GM23338 (cell line): ENCODE measurements around the gene CRTC1. TPM values are rescaled to one million over a fixed set of nuclear protein-coding genes. Genes with fewer than 3 reads are reported as not detected.

ENCODE experiments used
- ATAC-seq: fragments of 200-7000 bp; cut with Tn5 transposase; 3 replicates; pipeline ENCODE4 v1.9.1; 2020
- DNase-seq: peaks from one replicate; pipeline ENCODE4 v3.0.0-alpha.2; 2015; ENCODE audit warnings: low spot score
- H2AFZ ChIP-seq: fragments of 200-600 bp; sonication (generic); 2 replicates; pipeline ENCODE4 v1.8.0; 2016; ENCODE audit warnings: antibody characterized with exemption, mild to moderate bottlenecking, moderate library complexity
- H3F3A ChIP-seq: fragments of 200-600 bp; sonication (generic); replicated peaks from 2 replicates; pipeline ENCODE4 v1.8.0; 2017; ENCODE audit warnings: antibody characterized with exemption, mixed run types, low read depth
- H3K27ac ChIP-seq: fragments of 200-600 bp; sonication (generic); 2 replicates; pipeline ENCODE4 v1.6.1; 2016; ENCODE audit warnings: low read depth
- H3K27me3 ChIP-seq: fragments of 200-600 bp; sonication (generic); 2 replicates; pipeline ENCODE4 v1.8.0; 2016; ENCODE audit warnings: mild to moderate bottlenecking, mixed run types, moderate library complexity; ENCODE audit not compliant: insufficient read depth
- H3K36me3 ChIP-seq: fragments of 200-600 bp; sonication (generic); 2 replicates; pipeline ENCODE4 v1.8.0; 2016; ENCODE audit warnings: mild to moderate bottlenecking; ENCODE audit not compliant: insufficient read depth
- H3K4me1 ChIP-seq: fragments of 200-600 bp; sonication (generic); 2 replicates; pipeline ENCODE4 v1.8.0; 2016; ENCODE audit warnings: mild to moderate bottlenecking, moderate library complexity; ENCODE audit not compliant: insufficient read depth
- H3K4me2 ChIP-seq: fragments of 200-600 bp; sonication (generic); 2 replicates; pipeline ENCODE4 v1.7.1; 2017; ENCODE audit warnings: mixed run types
- H3K4me3 ChIP-seq: fragments of 200-600 bp; sonication (generic); 2 replicates; pipeline ENCODE4 v1.6.1; 2016; ENCODE audit warnings: mixed run types
- H3K79me2 ChIP-seq: fragments of 200-600 bp; sonication (generic); replicated peaks from 2 replicates; pipeline ENCODE4 v1.8.0; 2017; ENCODE audit warnings: mild to moderate bottlenecking; ENCODE audit not compliant: insufficient read depth
- H3K9me2 ChIP-seq: fragments of 200-600 bp; sonication (generic); 2 replicates; pipeline ENCODE4 v1.8.0; 2017; ENCODE audit not compliant: insufficient read depth
- H4K20me1 ChIP-seq: fragments of 200-600 bp; sonication (generic); replicated peaks from 2 replicates; pipeline ENCODE4 v1.8.0; 2017; ENCODE audit warnings: mild to moderate bottlenecking; ENCODE audit not compliant: insufficient read depth
- H3K27ac Mint-ChIP-seq: 2 replicates; pipeline ENCODE4 v1.8.0; 2020; ENCODE audit warnings: inconsistent platforms, mild to moderate bottlenecking, moderate library complexity, mixed read lengths
- H3K27me3 Mint-ChIP-seq: 3 replicates; pipeline ENCODE4 v1.8.0; 2022; ENCODE audit warnings: low read depth, mild to moderate bottlenecking, moderate library complexity, mixed read lengths, inconsistent platforms; ENCODE audit not compliant: insufficient read depth, poor library complexity
- H3K36me3 Mint-ChIP-seq: 3 replicates; pipeline ENCODE4 v1.8.0; 2021; ENCODE audit warnings: low read depth, mild to moderate bottlenecking, inconsistent platforms, moderate library complexity, mixed read lengths
- H3K4me1 Mint-ChIP-seq: 3 replicates; pipeline ENCODE4 v1.8.0; 2020; ENCODE audit warnings: mild to moderate bottlenecking, inconsistent platforms, mixed read lengths
- H3K4me3 Mint-ChIP-seq: 3 replicates; pipeline ENCODE4 v1.8.0; 2021; ENCODE audit warnings: moderate library complexity, mild to moderate bottlenecking, inconsistent platforms, mixed read lengths
- H3K9me3 Mint-ChIP-seq: 3 replicates; pipeline ENCODE4 v1.8.0; 2020; ENCODE audit warnings: moderate library complexity, mild to moderate bottlenecking, inconsistent platforms, mixed read lengths
- EZH2phosphoT487 ChIP-seq: fragments of 200-600 bp; sonication (generic); IDR thresholded peaks from one replicate; pipeline ENCODE4 v1.8.1; 2018; ENCODE audit warnings: antibody characterized with exemption; ENCODE audit not compliant: unreplicated experiment
- NANOG ChIP-seq: IDR thresholded peaks from 2 replicates; pipeline ENCODE4 v1.6.1; 2016; ENCODE audit warnings: antibody characterized with exemption, borderline replicate concordance
- POLR2AphosphoS5 ChIP-seq: IDR thresholded peaks from 2 replicates; pipeline ENCODE4 v1.6.1; 2016; ENCODE audit warnings: antibody characterized with exemption, low read depth
- ZNF114 ChIP-seq: fragments of 250-450 bp; sonication (Bioruptor Pico); IDR thresholded peaks from 2 replicates; pipeline ENCODE4 v1.5.0; 2020; ENCODE audit warnings: mild to moderate bottlenecking, moderate library complexity
- ZNF331 ChIP-seq: fragments of 250-450 bp; sonication (Bioruptor Pico); IDR thresholded peaks from 2 replicates; pipeline ENCODE4 v1.5.0; 2020; ENCODE audit warnings: low read depth, mild to moderate bottlenecking, moderate library complexity
- polyA plus RNA-seq: library from polyadenylated mRNA; unstranded; fragments of >200 nt; fragmentation: Nextera tagmentation; extraction: Ambion mirVana; gene quantifications from 2 replicates; pipeline ENCODE4 v1.2.1, GENCODE V29; 2016
- total RNA-seq: library from RNA; depleted of rRNA; stranded (reverse); fragments of >200 nt; shearing (Covaris generic); gene quantifications from 2 replicates; pipeline ENCODE4 v1.2.3, GENCODE V29; 2014
- TF ChIP-seq, protein P1 (sequence below): IDR thresholded peaks from one replicate; pipeline ENCODE4 v1.6.1; 2018; ENCODE audit warnings: antibody characterized with exemption; ENCODE audit not compliant: unreplicated experiment
- TF ChIP-seq, protein P2 (sequence below), 2 experiments: fragments of 200-600 bp in 1 of 2; sonication (generic) in 1 of 2; conservative IDR thresholded peaks; 2 replicates each; pipeline versions ENCODE4 v1.5.1 to v1.6.1; 2016 to 2017; ENCODE audit warnings: antibody characterized with exemption in 2 of 2, low read depth in 2 of 2, mild to moderate bottlenecking in 2 of 2, moderate library complexity in 1 of 2

CRTC1 gene
- total and polyA plus RNA-seq, 2 experiments from 2014 or later, result 5.4 to 8.4 TPM

DNA sequence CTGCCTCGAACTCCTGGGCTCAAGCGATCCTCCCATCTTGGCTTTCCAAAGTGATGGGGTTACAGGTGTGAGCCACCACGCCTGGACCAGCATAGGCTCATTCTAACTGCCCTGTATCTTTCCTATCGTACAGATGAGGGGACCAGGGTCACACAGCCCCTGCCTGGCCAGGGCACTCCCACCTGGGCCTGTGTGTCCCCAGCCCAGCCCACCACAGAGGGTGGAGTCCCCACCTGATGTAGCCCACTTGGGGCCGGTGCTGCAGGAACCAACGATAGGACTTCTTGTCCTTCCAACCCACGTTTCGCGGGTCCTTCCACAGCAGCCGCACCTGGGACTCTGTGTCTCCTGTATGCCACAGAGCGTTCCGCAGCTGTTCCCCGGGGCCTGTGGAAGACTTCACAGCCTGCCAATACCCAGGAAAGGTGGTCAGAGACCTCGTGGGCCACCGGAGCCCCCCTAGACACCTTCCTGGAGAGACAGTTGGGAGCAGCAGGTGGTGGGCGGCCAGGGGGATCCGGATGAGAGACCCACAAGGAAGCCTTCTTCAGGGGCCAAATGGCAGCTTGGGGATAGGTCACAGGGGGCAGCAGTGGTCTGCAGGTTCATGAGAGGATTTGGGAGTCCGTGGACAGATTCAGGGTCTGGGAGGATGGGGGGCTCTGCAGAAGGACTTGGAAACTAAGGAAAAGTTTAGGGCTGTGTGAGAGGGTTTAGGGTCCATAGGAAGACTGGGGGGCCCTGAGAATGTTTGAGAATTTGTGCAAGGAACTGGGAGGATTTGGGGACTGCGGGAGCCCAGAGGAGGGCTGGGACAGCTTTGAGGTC, 100.7 kb downstream of the CRTC1 start:
- peaks cover 10% of the 10 kb centered on the region; the same call in 2 of the 3 replicates for H3K4me1 Mint-ChIP-seq

DNA sequence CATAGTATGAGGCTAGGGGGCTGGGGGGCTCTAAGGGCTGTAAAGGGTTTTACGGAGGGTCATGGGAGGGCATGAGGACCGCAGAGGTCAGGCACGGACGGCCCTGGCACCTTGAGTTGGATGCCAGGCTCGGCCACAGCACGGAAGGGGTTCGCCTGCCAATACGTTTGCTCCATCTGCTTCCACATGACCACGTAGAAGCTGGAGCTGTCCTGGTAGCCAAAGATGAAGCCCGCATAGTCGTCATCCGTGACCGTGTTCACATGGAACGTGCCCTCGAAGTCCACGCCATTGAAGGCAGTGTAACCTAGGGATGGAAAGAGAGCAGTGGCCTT, 101.3 kb downstream of the CRTC1 start:
- DNase-seq, result no peak
- Histone ChIP-seq H3K27ac (no peak overlapping the region), H3K9me2 (no peaks in the 10 kb centered on the region), H2AFZ (no peak overlapping the region), H3K36me3 (no peaks in the 10 kb centered on the region), H3F3A (0 out of 2 replicates have a peak, but pooled peaks cover 6% of the 10 kb centered on the region), H3K4me2 (0 out of 2 replicates have a peak overlapping the region, but pooled peaks have one; percentile 48), H3K79me2 (no peaks in the 10 kb centered on the region), H3K4me1 (peaks cover 4% of the 10 kb centered on the region; the same call in 1 of the 2 replicates), H3K4me3 (no peak overlapping the region), H4K20me1 (peaks cover 9% of the 10 kb centered on the region), H3K27me3 (peaks cover 96% of the 10 kb centered on the region)
- H3K27ac Mint-ChIP-seq, result no peak overlapping the region
- peak overlapping the region; percentile 2; the same call in 1 of the 3 replicates for H3K4me3 Mint-ChIP-seq
- H3K4me1 Mint-ChIP-seq, result peaks cover 12% of the 10 kb centered on the region
- H3K36me3 Mint-ChIP-seq, result no peaks in the 10 kb centered on the region; the same call in 2 of the 3 replicates
- H3K27me3 Mint-ChIP-seq, result peaks cover 81% of the 10 kb centered on the region
- peaks cover 7% of the 10 kb centered on the region for H3K9me3 Mint-ChIP-seq
- no peak for ATAC-seq
- TF ChIP-seq ZNF331 (CRISPR knock-in tag) (no peak), ZNF114 (no peak), NANOG (no peak), EZH2phosphoT487 (no peak)
- TF ChIP-seq, protein P1, sequence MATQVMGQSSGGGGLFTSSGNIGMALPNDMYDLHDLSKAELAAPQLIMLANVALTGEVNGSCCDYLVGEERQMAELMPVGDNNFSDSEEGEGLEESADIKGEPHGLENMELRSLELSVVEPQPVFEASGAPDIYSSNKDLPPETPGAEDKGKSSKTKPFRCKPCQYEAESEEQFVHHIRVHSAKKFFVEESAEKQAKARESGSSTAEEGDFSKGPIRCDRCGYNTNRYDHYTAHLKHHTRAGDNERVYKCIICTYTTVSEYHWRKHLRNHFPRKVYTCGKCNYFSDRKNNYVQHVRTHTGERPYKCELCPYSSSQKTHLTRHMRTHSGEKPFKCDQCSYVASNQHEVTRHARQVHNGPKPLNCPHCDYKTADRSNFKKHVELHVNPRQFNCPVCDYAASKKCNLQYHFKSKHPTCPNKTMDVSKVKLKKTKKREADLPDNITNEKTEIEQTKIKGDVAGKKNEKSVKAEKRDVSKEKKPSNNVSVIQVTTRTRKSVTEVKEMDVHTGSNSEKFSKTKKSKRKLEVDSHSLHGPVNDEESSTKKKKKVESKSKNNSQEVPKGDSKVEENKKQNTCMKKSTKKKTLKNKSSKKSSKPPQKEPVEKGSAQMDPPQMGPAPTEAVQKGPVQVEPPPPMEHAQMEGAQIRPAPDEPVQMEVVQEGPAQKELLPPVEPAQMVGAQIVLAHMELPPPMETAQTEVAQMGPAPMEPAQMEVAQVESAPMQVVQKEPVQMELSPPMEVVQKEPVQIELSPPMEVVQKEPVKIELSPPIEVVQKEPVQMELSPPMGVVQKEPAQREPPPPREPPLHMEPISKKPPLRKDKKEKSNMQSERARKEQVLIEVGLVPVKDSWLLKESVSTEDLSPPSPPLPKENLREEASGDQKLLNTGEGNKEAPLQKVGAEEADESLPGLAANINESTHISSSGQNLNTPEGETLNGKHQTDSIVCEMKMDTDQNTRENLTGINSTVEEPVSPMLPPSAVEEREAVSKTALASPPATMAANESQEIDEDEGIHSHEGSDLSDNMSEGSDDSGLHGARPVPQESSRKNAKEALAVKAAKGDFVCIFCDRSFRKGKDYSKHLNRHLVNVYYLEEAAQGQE, result no peak

More for the DNA sequence above, 100.7 kb downstream of the CRTC1 start:
- Histone ChIP-seq H2AFZ (no peak overlapping the region), H3K27ac (no peak overlapping the region), H4K20me1 (peaks cover 9% of the 10 kb centered on the region), H3F3A (0 out of 2 replicates have a peak, but pooled peaks cover 6% of the 10 kb centered on the region), H3K36me3 (no peaks in the 10 kb centered on the region), H3K4me2 (no peak overlapping the region), H3K4me1 (peaks cover 4% of the 10 kb centered on the region; the same call in 1 of the 2 replicates), H3K4me3 (no peak overlapping the region), H3K9me2 (no peaks in the 10 kb centered on the region), H3K79me2 (no peaks in the 10 kb centered on the region), H3K27me3 (peaks cover 96% of the 10 kb centered on the region)
- Mint-ChIP-seq H3K27me3 (peaks cover 81% of the 10 kb centered on the region), H3K27ac (no peak overlapping the region), H3K4me3 (peak overlapping the region; percentile 2; the same call in 1 of the 3 replicates), H3K36me3 (no peaks in the 10 kb centered on the region; the same call in 2 of the 3 replicates), H3K9me3 (peaks cover 7% of the 10 kb centered on the region)
- DNase-seq (no peak), ATAC-seq (no peak)
- TF ChIP-seq, protein P2, sequence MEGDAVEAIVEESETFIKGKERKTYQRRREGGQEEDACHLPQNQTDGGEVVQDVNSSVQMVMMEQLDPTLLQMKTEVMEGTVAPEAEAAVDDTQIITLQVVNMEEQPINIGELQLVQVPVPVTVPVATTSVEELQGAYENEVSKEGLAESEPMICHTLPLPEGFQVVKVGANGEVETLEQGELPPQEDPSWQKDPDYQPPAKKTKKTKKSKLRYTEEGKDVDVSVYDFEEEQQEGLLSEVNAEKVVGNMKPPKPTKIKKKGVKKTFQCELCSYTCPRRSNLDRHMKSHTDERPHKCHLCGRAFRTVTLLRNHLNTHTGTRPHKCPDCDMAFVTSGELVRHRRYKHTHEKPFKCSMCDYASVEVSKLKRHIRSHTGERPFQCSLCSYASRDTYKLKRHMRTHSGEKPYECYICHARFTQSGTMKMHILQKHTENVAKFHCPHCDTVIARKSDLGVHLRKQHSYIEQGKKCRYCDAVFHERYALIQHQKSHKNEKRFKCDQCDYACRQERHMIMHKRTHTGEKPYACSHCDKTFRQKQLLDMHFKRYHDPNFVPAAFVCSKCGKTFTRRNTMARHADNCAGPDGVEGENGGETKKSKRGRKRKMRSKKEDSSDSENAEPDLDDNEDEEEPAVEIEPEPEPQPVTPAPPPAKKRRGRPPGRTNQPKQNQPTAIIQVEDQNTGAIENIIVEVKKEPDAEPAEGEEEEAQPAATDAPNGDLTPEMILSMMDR (conservative IDR thresholded peaks at IDR 0.05; ENCODE audit: low read depth in 2 of 2), result 0 out of 4 replicates have a peak, but pooled peaks of 1 of the 2 experiments have one; percentile 18
- TF ChIP-seq POLR2AphosphoS5, result no peak
